Measurements from ENCODE around the gene C9orf85.

Gene C9orf85

GRCh38 chr9:71984831-71985281 is 73.4 kb downstream of the C9orf85 start:
- no peaks in the 10 kb centered on the region for H3K36me3 ChIP-seq (replicated peaks; ENCODE audit: insufficient read depth, low read length)
- TF ChIP-seq EZH2phosphoT487 (IDR thresholded peaks at IDR 0.05; ENCODE audit: low read length) (no peak), EZH2 (optimal IDR thresholded peaks at IDR 0.05; ENCODE audit: low read depth, low read length) (no peak), CTCF (IDR thresholded peaks at IDR 0.05; ENCODE audit: low read length) (no peak)
- no peaks in the 10 kb centered on the region for H3K9me2 ChIP-seq (replicated peaks; ENCODE audit: insufficient read depth, low read length)
- H3K79me2 ChIP-seq (ENCODE audit: low read length) = no peaks in the 10 kb centered on the region
- H3K9me3 ChIP-seq (replicated peaks; ENCODE audit: insufficient read depth, low read length) = no peaks in the 10 kb centered on the region
- no peak overlapping the region for H3K27ac ChIP-seq (ENCODE audit: low read length)
- no peak for DNase-seq
- no peak overlapping the region for H2AFZ ChIP-seq (ENCODE audit: low read length)
- no peak overlapping the region for H3K9ac ChIP-seq (ENCODE audit: low read length)
- no peaks in the 10 kb centered on the region for H4K20me1 ChIP-seq (ENCODE audit: insufficient read depth, low read length)
- H3K4me2 ChIP-seq (ENCODE audit: low read depth, low read length) = no peak overlapping the region
- H3F3A ChIP-seq (ENCODE audit: insufficient read depth, low read length) = no peaks in the 10 kb centered on the region
- no peaks in the 10 kb centered on the region for H3K27me3 ChIP-seq (replicated peaks; ENCODE audit: insufficient read depth, low read length)
- H3K4me1 ChIP-seq (ENCODE audit: low read length) = no peaks in the 10 kb centered on the region
- H3K4me3 ChIP-seq (ENCODE audit: low read length) = no peak overlapping the region

- H3K27me3 ChIP-seq (replicated peaks; ENCODE audit: insufficient read depth, low read length) = no peaks in the 10 kb centered on the region
- H3K4me2 ChIP-seq (ENCODE audit: low read depth, low read length) = no peak overlapping the region
- H2AFZ ChIP-seq (ENCODE audit: low read length) = no peak overlapping the region
- no peaks in the 10 kb centered on the region for H3K79me2 ChIP-seq (ENCODE audit: low read length)
- DNase-seq = no peak
- no peaks in the 10 kb centered on the region for H3K4me1 ChIP-seq (ENCODE audit: low read length)
- TF ChIP-seq EZH2phosphoT487 (IDR thresholded peaks at IDR 0.05; ENCODE audit: low read length) (no peak), EZH2 (optimal IDR thresholded peaks at IDR 0.05; ENCODE audit: low read depth, low read length) (no peak), CTCF (IDR thresholded peaks at IDR 0.05; ENCODE audit: low read length) (no peak)
- H3F3A ChIP-seq (ENCODE audit: insufficient read depth, low read length) = no peaks in the 10 kb centered on the region
- H3K9me2 ChIP-seq (replicated peaks; ENCODE audit: insufficient read depth, low read length) = no peaks in the 10 kb centered on the region
- no peak overlapping the region for H3K4me3 ChIP-seq (ENCODE audit: low read length)
- H3K9me3 ChIP-seq (replicated peaks; ENCODE audit: insufficient read depth, low read length) = no peaks in the 10 kb centered on the region
- H3K9ac ChIP-seq (ENCODE audit: low read length) = no peak overlapping the region
- H4K20me1 ChIP-seq (ENCODE audit: insufficient read depth, low read length) = no peaks in the 10 kb centered on the region
- no peak overlapping the region for H3K27ac ChIP-seq (ENCODE audit: low read length)
- no peaks in the 10 kb centered on the region for H3K36me3 ChIP-seq (replicated peaks; ENCODE audit: insufficient read depth, low read length)
Observed at GRCh38 chr9:71985297-71985911, 74.0 kb downstream of the C9orf85 start.

- Histone ChIP-seq H2AFZ (ENCODE audit: low read length) (no peak overlapping the region), H3K27me3 (replicated peaks; ENCODE audit: insufficient read depth, low read length) (no peaks in the 10 kb centered on the region), H3K9me3 (replicated peaks; ENCODE audit: insufficient read depth, low read length) (no peaks in the 10 kb centered on the region), H3K4me2 (ENCODE audit: low read depth, low read length) (no peak overlapping the region), H3F3A (ENCODE audit: insufficient read depth, low read length) (no peaks in the 10 kb centered on the region), H3K9me2 (replicated peaks; ENCODE audit: insufficient read depth, low read length) (no peaks in the 10 kb centered on the region), H3K27ac (ENCODE audit: low read length) (no peak overlapping the region), H3K4me3 (ENCODE audit: low read length) (no peak overlapping the region), H3K79me2 (ENCODE audit: low read length) (no peaks in the 10 kb centered on the region), H3K4me1 (ENCODE audit: low read length) (no peaks in the 10 kb centered on the region), H4K20me1 (ENCODE audit: insufficient read depth, low read length) (no peaks in the 10 kb centered on the region), H3K36me3 (replicated peaks; ENCODE audit: insufficient read depth, low read length) (no peaks in the 10 kb centered on the region), H3K9ac (ENCODE audit: low read length) (no peak overlapping the region)
- TF ChIP-seq CTCF (IDR thresholded peaks at IDR 0.05; ENCODE audit: low read length) = no peak
- no peak for DNase-seq
Observed at GRCh38 chr9:71986900-71987299, 75.5 kb downstream of the C9orf85 start.

Measured in MM.1S (cell line).